H1 (cell line): ENCODE results near the gene GPR171. TPM values are rescaled to one million over a fixed set of nuclear protein-coding genes. Genes with fewer than 3 reads are reported as not detected.

ENCODE experiments used
- CTCF ChIA-PET: fragments of 300-600 bp; sonication (Branson Sonifier 250); formaldehyde crosslinking; loops from one replicate; lab custom pipeline; 2021; ENCODE audit not compliant: partially characterized antibody; lab: Charles Lee
- POLR2A ChIA-PET: fragments of 300-600 bp; sonication (Branson Sonifier 250); formaldehyde crosslinking; loops from one replicate; lab custom pipeline; 2021; ENCODE audit warnings: inconsistent platforms; ENCODE audit not compliant: partially characterized antibody; lab: Charles Lee
- DNase-seq, 2 experiments: peaks; one replicate each; pipeline versions ENCODE4 v3.0.0 to v3.0.0-alpha.2; 2010 to 2022; ENCODE audit warnings: low spot score in 2 of 2, low read depth in 1 of 2, mixed read lengths in 1 of 2
- FAIRE-seq: peaks from 2 replicates; lab custom pipeline; 2011; peaks lifted over from hg19 to GRCh38; lab: Jason Lieb, UNC
- H2AFZ ChIP-seq: 2 replicates; pipeline ENCODE4 v1.8.1; 2012; ENCODE audit warnings: low read length, inconsistent platforms
- H2AK5ac ChIP-seq: 2 replicates; pipeline ENCODE4 v1.6.1; 2013; ENCODE audit warnings: low read depth, low read length
- H2BK120ac ChIP-seq: replicated peaks from 2 replicates; pipeline ENCODE3; 2013; ENCODE audit warnings: low read depth, low read length, inconsistent platforms
- H2BK12ac ChIP-seq: 2 replicates; pipeline ENCODE4 v1.6.1; 2013; ENCODE audit warnings: low read depth, low read length
- H2BK15ac ChIP-seq: 2 replicates; pipeline ENCODE4 v1.6.1; 2013; ENCODE audit warnings: low read length
- H2BK20ac ChIP-seq: 2 replicates; pipeline ENCODE4 v1.6.1; 2013; ENCODE audit warnings: low read length
- H2BK5ac ChIP-seq: 2 replicates; pipeline ENCODE4 v1.6.1; 2013; ENCODE audit warnings: low read depth, low read length
- H3K14ac ChIP-seq: 2 replicates; pipeline ENCODE4 v1.6.1; 2013; ENCODE audit warnings: inconsistent platforms; ENCODE audit not compliant: insufficient read length
- H3K18ac ChIP-seq: 2 replicates; pipeline ENCODE4 v1.6.1; 2013; ENCODE audit warnings: low read length; ENCODE audit errors: extremely low read depth
- H3K23ac ChIP-seq: 2 replicates; pipeline ENCODE4 v1.6.1; 2013; ENCODE audit warnings: inconsistent platforms; ENCODE audit not compliant: insufficient read length
- H3K23me2 ChIP-seq: 2 replicates; pipeline ENCODE4 v1.6.1; 2013; ENCODE audit warnings: low read depth, low read length
- H3K27ac ChIP-seq: 2 replicates; pipeline ENCODE4 v1.6.1; 2011; ENCODE audit warnings: low read depth, low read length, inconsistent platforms
- H3K27me3 ChIP-seq, 4 experiments: replicated peaks in 1 of 4; 1 replicate in 1 of 4; 2 replicates in 3 of 4; pipeline versions ENCODE4 v1.6.1 to v1.8.1; 2011 to 2013; ENCODE audit warnings: low read length in 3 of 4, mild to moderate bottlenecking in 3 of 4, inconsistent platforms in 2 of 4, mixed read lengths in 2 of 4, moderate library complexity in 1 of 4; ENCODE audit not compliant: control insufficient read depth in 3 of 4, insufficient read depth in 3 of 4; ENCODE audit errors: extremely low read depth in 1 of 4
- H3K36me3 ChIP-seq, 4 experiments: 2 replicates each; pipeline versions ENCODE4 v1.6.1 to v1.8.1; 2011 to 2013; ENCODE audit warnings: mild to moderate bottlenecking in 4 of 4, low read length in 3 of 4, moderate library complexity in 2 of 4, control low read depth in 1 of 4, inconsistent platforms in 1 of 4; ENCODE audit not compliant: insufficient read depth in 4 of 4, control insufficient read depth in 2 of 4
- H3K4ac ChIP-seq: replicated peaks from 2 replicates; pipeline ENCODE3; 2013; ENCODE audit warnings: low read length, low read depth, mixed read lengths, inconsistent platforms; ENCODE audit not compliant: insufficient read length
- H3K4me1 ChIP-seq, 4 experiments: replicated peaks in 1 of 4; 1 replicate in 1 of 4; 2 replicates in 3 of 4; pipeline versions ENCODE4 v1.6.1 to v1.8.1; 2011 to 2013; ENCODE audit warnings: low read length in 3 of 4, inconsistent platforms in 2 of 4, mixed read lengths in 1 of 4; ENCODE audit not compliant: insufficient read depth in 4 of 4, control insufficient read depth in 3 of 4
- H3K4me2 ChIP-seq, 2 experiments: 2 replicates each; pipeline versions ENCODE4 v1.6.1 to v1.8.1; 2011 to 2013; ENCODE audit warnings: low read depth in 2 of 2, low read length in 2 of 2, control low read depth in 1 of 2, inconsistent platforms in 1 of 2, mild to moderate bottlenecking in 1 of 2; ENCODE audit not compliant: insufficient read depth in 1 of 2
- H3K4me3 ChIP-seq, 4 experiments: fragments of 200-600, 300-600 bp in 1 of 4; sonication (generic), shearing (Covaris generic), sonication (Bioruptor Twin) in 1 of 4; 2 replicates each; pipeline versions ENCODE4 v1.5.1 to v1.8.1; 2011 to 2016; ENCODE audit warnings: low read length in 4 of 4, low read depth in 3 of 4, control low read depth in 2 of 4, inconsistent platforms in 2 of 4, mild to moderate bottlenecking in 2 of 4, mixed read lengths in 1 of 4, moderate library complexity in 1 of 4; ENCODE audit not compliant: insufficient read depth in 2 of 4; ENCODE audit errors: extremely low read depth in 1 of 4
- H3K56ac ChIP-seq: replicated peaks from 2 replicates; pipeline ENCODE3; 2013; ENCODE audit warnings: low read depth, mild to moderate bottlenecking, mixed read lengths, low read length, inconsistent platforms; ENCODE audit not compliant: insufficient read length
- H3K79me1 ChIP-seq: 2 replicates; pipeline ENCODE4 v1.6.1; 2013; ENCODE audit warnings: low read depth, low read length, control low read depth
- H3K79me2 ChIP-seq, 2 experiments: 2 replicates each; pipeline versions ENCODE4 v1.6.1 to v1.8.1; 2012 to 2013; ENCODE audit warnings: low read length in 2 of 2, mild to moderate bottlenecking in 2 of 2, inconsistent platforms in 1 of 2; ENCODE audit not compliant: insufficient read depth in 2 of 2, control insufficient read depth in 1 of 2
- H3K9ac ChIP-seq, 4 experiments: replicated peaks in 1 of 4; 1 replicate in 1 of 4; 2 replicates in 3 of 4; pipeline versions ENCODE4 v1.6.1 to v1.8.1; 2011 to 2013; ENCODE audit warnings: low read depth in 3 of 4, low read length in 3 of 4, control low read depth in 2 of 4, mild to moderate bottlenecking in 2 of 4, moderate library complexity in 2 of 4, inconsistent platforms in 1 of 4; ENCODE audit errors: extremely low read depth in 1 of 4
- H3K9me3 ChIP-seq, 2 experiments: 2 replicates each; pipeline versions ENCODE4 v1.6.1 to v1.8.1; 2012 to 2013; ENCODE audit warnings: mild to moderate bottlenecking in 2 of 2, moderate library complexity in 2 of 2, control low read depth in 1 of 2, inconsistent platforms in 1 of 2, low read depth in 1 of 2, low read length in 1 of 2, mixed read lengths in 1 of 2; ENCODE audit not compliant: insufficient read depth in 2 of 2
- H4K20me1 ChIP-seq, 2 experiments: replicated peaks in 1 of 2; 2 replicates each; pipeline versions ENCODE3 to v1.8.1; 2011 to 2013; ENCODE audit warnings: inconsistent platforms in 2 of 2, low read length in 2 of 2, mild to moderate bottlenecking in 1 of 2; ENCODE audit not compliant: insufficient read depth in 2 of 2, control insufficient read depth in 1 of 2
- H4K5ac ChIP-seq: 2 replicates; pipeline ENCODE4 v1.6.1; 2013; ENCODE audit warnings: low read length, low read depth, mixed read lengths, inconsistent platforms; ENCODE audit not compliant: insufficient read length
- H4K8ac ChIP-seq: 2 replicates; pipeline ENCODE4 v1.8.0; 2013; ENCODE audit warnings: mild to moderate bottlenecking, moderate library complexity, low read length, inconsistent platforms; ENCODE audit not compliant: insufficient read depth; ENCODE audit errors: extremely low read depth
- H4K91ac ChIP-seq: replicated peaks from 2 replicates; pipeline ENCODE3; 2013; ENCODE audit warnings: low read length, mixed read lengths, inconsistent platforms; ENCODE audit not compliant: insufficient read length
- RNF2 ChIP-seq: fragments of 200-900, 300-1000 bp; sonication (generic); IDR thresholded peaks from 2 replicates; pipeline ENCODE4 v1.7.1; 2016; ENCODE audit warnings: borderline replicate concordance, low read depth, mild to moderate bottlenecking, antibody characterized with exemption, low read length; ENCODE audit not compliant: poor library complexity, severe bottlenecking; ENCODE audit errors: missing control alignments
- RXRA ChIP-seq: IDR thresholded peaks from 2 replicates; pipeline ENCODE4 v1.6.1; 2011; ENCODE audit warnings: low read depth, mild to moderate bottlenecking, low read length, moderate library complexity; ENCODE audit not compliant: insufficient read depth
- WGBS, 2 experiments: shearing (Covaris generic) in 1 of 2; methylation state at CpG; one replicate each; pipeline versions ENCODE4 v1.1.6 to v1.1.7; 2013 to 2015; ENCODE audit warnings: low lambda C conversion rate in 2 of 2, mixed read lengths in 2 of 2, inconsistent platforms in 1 of 2, low coverage in 1 of 2, missing lambda C conversion rate in 1 of 2; ENCODE audit not compliant: insufficient replicate concordance in 2 of 2, insufficient coverage in 1 of 2, insufficient read length in 1 of 2; ENCODE audit errors: extremely low coverage in 1 of 2, missing lambda C conversion rate in 1 of 2; 5-methylcytosine and 5-hydroxymethylcytosine counted together
- polyA plus RNA-seq, 7 experiments: library from polyadenylated mRNA; depleted of rRNA in 3 of 7; stranded (reverse) in 5 of 7; unstranded in 2 of 7; fragments of >200 nt in 5 of 7; fragments of 200-250 nt in 2 of 7; gene quantifications; 1 replicate in 5 of 7; 2 replicates in 1 of 7; 4 replicates in 1 of 7; pipeline versions ENCODE4 v1.2.1 to v1.2.3, GENCODE V29; 2011 to 2013; ENCODE audit warnings: missing spikeins in 2 of 7, mixed read lengths in 2 of 7
- total RNA-seq: library from RNA; stranded (reverse); fragmentation: NEBNext Ultra II Directional; extraction: Animal tissue kit (Norgen Biotek cat#: 25700); gene quantifications from 2 replicates; pipeline ENCODE4 v1.2.1, GENCODE V29; 2021

The GPR171 gene
- total and polyA plus RNA-seq, 2 of the 8 experiments (the other 6 are each of a cell fraction or from before 2014, with no cell fraction given), result not detected

GRCh38 chr3:151191095-151191494, 11.9 kb downstream of the GPR171 start:
- CTCF ChIA-PET, result interaction anchor here (0.7 kb wide), 1 partner anchor 261 kb away, joined by 3 read pairs; no protein-coding TSS in a partner anchor
- no peaks in the 10 kb centered on the region for H3K79me1 ChIP-seq
- FAIRE-seq, result no peak
- H2BK5ac ChIP-seq, result no peak overlapping the region
- 83% methylated on average over 1 of the region's 1 CpG; no CpG with 5 or more reads in 1 of the 2 experiments for WGBS, 2 experiments
- H2BK12ac ChIP-seq, result no peak overlapping the region
- no peak overlapping the region for H3K4me2 ChIP-seq
- H3K14ac ChIP-seq, result no peak overlapping the region
- no peaks in the 10 kb centered on the region for H3K23me2 ChIP-seq
- TF ChIP-seq RXRA, result no peak
- no peak for TF ChIP-seq RNF2
- H3K4me3 ChIP-seq, result no peak overlapping the region
- no peak overlapping the region for H2BK15ac ChIP-seq
- no peak overlapping the region for H2BK120ac ChIP-seq
- peaks cover 0 to 1% (median 0%) of the 10 kb centered on the region in 4 experiments; a peak in 1 of 7 replicates for H3K27me3 ChIP-seq
- H3K23ac ChIP-seq, result no peak overlapping the region
- H4K5ac ChIP-seq, result no peak overlapping the region
- no peak overlapping the region for H2BK20ac ChIP-seq
- no peak overlapping the region for H2AK5ac ChIP-seq
- no peak overlapping the region for H3K4ac ChIP-seq
- H3K9ac ChIP-seq, result no peak overlapping the region
- H3K27ac ChIP-seq, result no peak overlapping the region
- no peaks in the 10 kb centered on the region for H3K4me1 ChIP-seq
- H2AFZ ChIP-seq, result no peak overlapping the region
- no peak overlapping the region for H3K18ac ChIP-seq
- H3K9me3 ChIP-seq, result no peaks in the 10 kb centered on the region
- peaks cover 3 to 11% (median 3%) of the 10 kb centered on the region in 4 experiments; a peak in 5 of 8 replicates for H3K36me3 ChIP-seq
- H3K56ac ChIP-seq, result no peak overlapping the region
- no peak overlapping the region for H4K8ac ChIP-seq
- H3K79me2 ChIP-seq, result no peaks in the 10 kb centered on the region
- no peaks in the 10 kb centered on the region for H4K20me1 ChIP-seq
- DNase-seq, result no peak
- H4K91ac ChIP-seq, result no peak overlapping the region
- POLR2A ChIA-PET, result no interaction called here
